ENCODE measurements around the gene GLRA2.

The GLRA2 gene

GRCh38 chrX:14529290-14529989 lies at the start of gene GLRA2:
TSS of gene GLRA2 (plus strand) at chrX:14529536. CDS start at chrX:14530058, 522 bp downstream.
- no peak for DNase-seq (ENCODE audit: low read depth)
- peak within 1 kb of the TSS; percentile 41 for H3K4me3 ChIP-seq (ENCODE audit: low read depth, low read length)

GRCh38 chrX:14489437-14489836 lies 39.9 kb upstream of the GLRA2 start:
- no peak for DNase-seq (ENCODE audit: low read depth)
- no peak overlapping the region for H3K4me3 ChIP-seq (ENCODE audit: low read depth, low read length)

GRCh38 chrX:14491689-14492088 lies 37.6 kb upstream of the GLRA2 start:
- no peak overlapping the region for H3K4me3 ChIP-seq (ENCODE audit: low read depth, low read length)
- DNase-seq (ENCODE audit: low read depth): no peak

GRCh38 chrX:14496674-14497073 lies 32.7 kb upstream of the GLRA2 start:
- DNase-seq (ENCODE audit: low read depth): no peak
- no peak overlapping the region for H3K4me3 ChIP-seq (ENCODE audit: low read depth, low read length)

- no peak for DNase-seq (ENCODE audit: low read depth)
- H3K4me3 ChIP-seq (ENCODE audit: low read depth, low read length): peak overlapping the region; percentile 21
Measured at GRCh38 chrX:14497184-14497666, 32.1 kb upstream of the GLRA2 start.

- H3K4me3 ChIP-seq (ENCODE audit: low read depth, low read length): no peak overlapping the region
- no peak for DNase-seq (ENCODE audit: low read depth)
Measured at GRCh38 chrX:14501327-14501726, 28.0 kb upstream of the GLRA2 start.

- H3K4me3 ChIP-seq (ENCODE audit: low read depth, low read length): no peak overlapping the region
- no peak for DNase-seq (ENCODE audit: low read depth)
Measured at GRCh38 chrX:14504960-14505538, 24.3 kb upstream of the GLRA2 start.

- DNase-seq (ENCODE audit: low read depth): no peak
- no peak overlapping the region for H3K4me3 ChIP-seq (ENCODE audit: low read depth, low read length)
Measured at GRCh38 chrX:14505648-14506047, 23.7 kb upstream of the GLRA2 start.

- no peak overlapping the region for H3K4me3 ChIP-seq (ENCODE audit: low read depth, low read length)
- no peak for DNase-seq (ENCODE audit: low read depth)
Measured at GRCh38 chrX:14506866-14507265, 22.5 kb upstream of the GLRA2 start.

- H3K4me3 ChIP-seq (ENCODE audit: low read depth, low read length): no peak overlapping the region
- no peak for DNase-seq (ENCODE audit: low read depth)
Measured at GRCh38 chrX:14508025-14508690, 21.2 kb upstream of the GLRA2 start.

GRCh38 chrX:14509325-14510057 lies 19.8 kb upstream of the GLRA2 start:
- DNase-seq (ENCODE audit: low read depth): no peak

GRCh38 chrX:14528629-14529289 lies 577 bp upstream of the GLRA2 start:
- peak overlapping the region; percentile 41 for H3K4me3 ChIP-seq (ENCODE audit: low read depth, low read length)
- peak; percentile 25 for DNase-seq (ENCODE audit: low read depth)

More at GRCh38 chrX:14509325-14510057, 19.8 kb upstream of the GLRA2 start:
- H3K4me3 ChIP-seq (ENCODE audit: low read depth, low read length): no peak overlapping the region

- no peak for DNase-seq (ENCODE audit: low read depth)
- H3K4me3 ChIP-seq (ENCODE audit: low read depth, low read length): no peak overlapping the region
Measured at GRCh38 chrX:14533867-14534266, 4.5 kb downstream of the GLRA2 start.

- no peak overlapping the region for H3K4me3 ChIP-seq (ENCODE audit: low read depth, low read length)
- DNase-seq (ENCODE audit: low read depth): no peak
Measured at GRCh38 chrX:14546190-14546589, 16.9 kb downstream of the GLRA2 start.

GRCh38 chrX:14554131-14554715 lies 24.9 kb downstream of the GLRA2 start:
- DNase-seq (ENCODE audit: low read depth): no peak
- no peak overlapping the region for H3K4me3 ChIP-seq (ENCODE audit: low read depth, low read length)

GRCh38 chrX:14564058-14564457 lies 34.7 kb downstream of the GLRA2 start:
- no peak overlapping the region for H3K4me3 ChIP-seq (ENCODE audit: low read depth, low read length)
- no peak for DNase-seq (ENCODE audit: low read depth)

GRCh38 chrX:14573161-14573560 lies 43.8 kb downstream of the GLRA2 start:
- DNase-seq (ENCODE audit: low read depth): no peak
- H3K4me3 ChIP-seq (ENCODE audit: low read depth, low read length): no peak overlapping the region

GRCh38 chrX:14581081-14581480 lies 51.7 kb downstream of the GLRA2 start:
- H3K4me3 ChIP-seq (ENCODE audit: low read depth, low read length): no peak overlapping the region
- DNase-seq (ENCODE audit: low read depth): no peak

- no peak overlapping the region for H3K4me3 ChIP-seq (ENCODE audit: low read depth, low read length)
- DNase-seq (ENCODE audit: low read depth): no peak
Measured at GRCh38 chrX:14584548-14584947, 55.2 kb downstream of the GLRA2 start.

Data from skeletal muscle cell (primary cell).